ENCODE data around the gene TNFRSF11A. TPM values are rescaled to one million over a fixed set of nuclear protein-coding genes. Genes with fewer than 3 reads are reported as not detected.

Gene TNFRSF11A
- total RNA-seq, 2 donors from 2014 or later = 13.7 to 35.6 TPM

DNA sequence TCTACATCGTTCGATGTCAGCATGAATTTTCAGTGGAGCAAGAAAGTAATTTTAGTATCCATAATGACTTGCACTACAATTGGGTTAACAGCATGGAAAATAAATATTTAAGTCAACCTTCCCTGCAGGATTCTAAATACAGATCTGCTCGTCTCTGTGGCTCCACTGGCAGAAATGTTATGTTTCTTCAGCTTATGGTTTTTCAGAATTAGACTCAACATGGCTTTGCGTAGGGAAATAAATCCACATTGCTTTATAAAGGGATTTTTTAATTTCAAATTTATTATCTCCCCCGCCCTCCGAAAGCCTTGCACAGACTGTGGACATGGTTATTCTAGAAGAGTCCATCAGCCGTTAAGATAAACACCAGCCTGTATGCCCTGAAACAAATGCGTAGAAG, 18.2 kb downstream of the TNFRSF11A start:
- H3K9ac ChIP-seq (ENCODE audit: extremely low read depth, low read length, poor library complexity, severe bottlenecking) = no peak overlapping the region
- H3K36me3 ChIP-seq (ENCODE audit: control insufficient read depth, insufficient read depth, low read length) = no peaks in the 10 kb centered on the region
- no peaks in the 10 kb centered on the region for H3K9me3 ChIP-seq (ENCODE audit: control insufficient read depth, low read length)
- H3K27me3 Mint-ChIP-seq (ENCODE audit: insufficient read depth) = no peaks in the 10 kb centered on the region
- H3K4me1 Mint-ChIP-seq = peaks cover 23% of the 10 kb centered on the region
- no peak for DNase-seq
- H3K4me3 Mint-ChIP-seq = no peak overlapping the region
- H3K4me3 ChIP-seq (ENCODE audit: low read length) = no peak overlapping the region
- peaks cover 4% of the 10 kb centered on the region for H3K4me1 ChIP-seq (ENCODE audit: control insufficient read depth, insufficient read depth, low read length)
- WGBS, 2 experiments (ENCODE audit: insufficient coverage in 1 of 2, insufficient read length in 1 of 2) = 91 to 96% methylated on average over 7 to 8 of the region's 8 CpGs
- no peaks in the 10 kb centered on the region for H3K27me3 ChIP-seq (ENCODE audit: control insufficient read depth, insufficient read depth, low read length, poor library complexity, severe bottlenecking)
- H3K27ac Mint-ChIP-seq = no peak overlapping the region
- TF ChIP-seq, protein P1, sequence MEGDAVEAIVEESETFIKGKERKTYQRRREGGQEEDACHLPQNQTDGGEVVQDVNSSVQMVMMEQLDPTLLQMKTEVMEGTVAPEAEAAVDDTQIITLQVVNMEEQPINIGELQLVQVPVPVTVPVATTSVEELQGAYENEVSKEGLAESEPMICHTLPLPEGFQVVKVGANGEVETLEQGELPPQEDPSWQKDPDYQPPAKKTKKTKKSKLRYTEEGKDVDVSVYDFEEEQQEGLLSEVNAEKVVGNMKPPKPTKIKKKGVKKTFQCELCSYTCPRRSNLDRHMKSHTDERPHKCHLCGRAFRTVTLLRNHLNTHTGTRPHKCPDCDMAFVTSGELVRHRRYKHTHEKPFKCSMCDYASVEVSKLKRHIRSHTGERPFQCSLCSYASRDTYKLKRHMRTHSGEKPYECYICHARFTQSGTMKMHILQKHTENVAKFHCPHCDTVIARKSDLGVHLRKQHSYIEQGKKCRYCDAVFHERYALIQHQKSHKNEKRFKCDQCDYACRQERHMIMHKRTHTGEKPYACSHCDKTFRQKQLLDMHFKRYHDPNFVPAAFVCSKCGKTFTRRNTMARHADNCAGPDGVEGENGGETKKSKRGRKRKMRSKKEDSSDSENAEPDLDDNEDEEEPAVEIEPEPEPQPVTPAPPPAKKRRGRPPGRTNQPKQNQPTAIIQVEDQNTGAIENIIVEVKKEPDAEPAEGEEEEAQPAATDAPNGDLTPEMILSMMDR (conservative IDR thresholded peaks at IDR 0.05) = no peak
- no peak overlapping the region for H3K27ac ChIP-seq (ENCODE audit: low read depth, low read length)
- peaks cover 4% of the 10 kb centered on the region for H3K36me3 Mint-ChIP-seq (ENCODE audit: low read depth)
- no peaks in the 10 kb centered on the region for H3K9me3 Mint-ChIP-seq

DNA sequence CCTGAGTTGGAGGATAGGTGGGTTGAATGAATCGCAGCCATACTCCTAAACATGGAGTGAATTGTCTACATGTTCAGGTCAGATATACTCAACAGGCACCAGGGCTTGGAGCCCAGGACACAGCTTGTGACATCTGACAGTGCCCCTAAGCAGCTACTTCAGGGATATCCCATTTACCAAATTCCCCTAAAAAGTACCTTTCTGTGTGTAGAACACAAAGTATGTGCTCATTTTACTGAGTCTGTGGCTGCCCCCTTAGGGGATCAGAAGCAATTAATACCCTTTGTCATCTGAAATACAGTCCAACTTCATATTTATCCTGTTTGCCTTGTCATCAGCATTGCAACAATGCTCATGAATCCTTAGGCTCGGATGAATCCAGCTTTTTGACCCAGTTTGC, 20.8 kb downstream of the TNFRSF11A start:
- TF ChIP-seq, protein P1 (conservative IDR thresholded peaks at IDR 0.05) = no peak
- no peak overlapping the region for H3K4me3 ChIP-seq (ENCODE audit: low read length)
- H3K4me1 ChIP-seq (ENCODE audit: control insufficient read depth, insufficient read depth, low read length) = no peaks in the 10 kb centered on the region
- H3K4me3 Mint-ChIP-seq = no peak overlapping the region
- peaks cover 10% of the 10 kb centered on the region for H3K36me3 Mint-ChIP-seq (ENCODE audit: low read depth)
- H3K36me3 ChIP-seq (ENCODE audit: control insufficient read depth, insufficient read depth, low read length) = no peaks in the 10 kb centered on the region
- peaks cover 9% of the 10 kb centered on the region for H3K4me1 Mint-ChIP-seq
- H3K9me3 Mint-ChIP-seq = no peaks in the 10 kb centered on the region
- H3K9ac ChIP-seq (ENCODE audit: extremely low read depth, low read length, poor library complexity, severe bottlenecking) = no peak overlapping the region
- 92 to 95% methylated on average over 2 of the region's 2 CpGs for WGBS, 2 experiments (ENCODE audit: insufficient coverage in 1 of 2, insufficient read length in 1 of 2)
- H3K9me3 ChIP-seq (ENCODE audit: control insufficient read depth, low read length) = no peaks in the 10 kb centered on the region
- no peak overlapping the region for H3K27ac Mint-ChIP-seq
- H3K27ac ChIP-seq (ENCODE audit: low read depth, low read length) = no peak overlapping the region
- DNase-seq = no peak
- no peaks in the 10 kb centered on the region for H3K27me3 ChIP-seq (ENCODE audit: control insufficient read depth, insufficient read depth, low read length, poor library complexity, severe bottlenecking)
- H3K27me3 Mint-ChIP-seq (ENCODE audit: insufficient read depth) = no peaks in the 10 kb centered on the region

DNA sequence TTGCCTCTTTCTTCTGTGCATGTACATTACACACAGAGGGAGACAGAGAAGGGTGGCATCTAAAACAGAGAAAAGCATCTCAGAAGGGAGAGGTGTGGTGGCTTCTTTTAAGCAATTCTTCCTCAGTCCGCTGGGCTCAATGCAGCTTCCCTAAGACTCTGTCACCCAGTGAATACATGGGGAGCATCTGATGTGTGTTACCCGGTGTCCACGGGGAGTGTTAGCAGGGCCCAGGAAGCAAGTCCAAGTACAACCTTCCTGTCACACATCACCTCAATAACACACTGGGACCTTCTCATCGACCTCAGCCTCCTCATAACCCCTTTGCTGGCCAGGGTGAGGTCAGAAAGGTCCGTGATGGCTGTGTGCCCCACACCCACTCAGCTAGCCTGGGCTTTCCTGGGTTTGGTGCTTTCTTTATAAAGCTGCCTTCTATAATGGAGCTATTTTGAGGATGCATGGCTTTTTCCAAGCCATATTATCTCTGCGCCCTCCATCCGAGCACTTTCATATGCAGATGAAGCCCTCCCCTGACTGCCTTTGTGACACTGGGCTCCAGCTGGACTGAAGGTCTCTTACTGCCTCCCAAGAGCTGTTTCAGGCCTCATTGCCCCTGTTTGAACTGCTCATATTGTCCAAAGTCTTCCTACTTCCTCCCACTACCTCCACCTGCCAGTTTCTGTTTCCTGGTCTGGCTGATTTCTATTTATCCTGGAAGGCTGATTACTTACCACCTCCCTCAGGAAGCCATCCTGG, 21.4 kb downstream of the TNFRSF11A start:
- H3K4me3 ChIP-seq (ENCODE audit: low read length) = no peak overlapping the region
- H3K36me3 Mint-ChIP-seq (ENCODE audit: low read depth) = peaks cover 10% of the 10 kb centered on the region
- H3K4me3 Mint-ChIP-seq = no peak overlapping the region
- H3K9me3 ChIP-seq (ENCODE audit: control insufficient read depth, low read length) = no peaks in the 10 kb centered on the region
- no peaks in the 10 kb centered on the region for H3K4me1 ChIP-seq (ENCODE audit: control insufficient read depth, insufficient read depth, low read length)
- no peak overlapping the region for H3K9ac ChIP-seq (ENCODE audit: extremely low read depth, low read length, poor library complexity, severe bottlenecking)
- H3K27ac ChIP-seq (ENCODE audit: low read depth, low read length) = no peak overlapping the region
- DNase-seq = no peak
- TF ChIP-seq, protein P1 (conservative IDR thresholded peaks at IDR 0.05) = no peak
- no peaks in the 10 kb centered on the region for H3K27me3 ChIP-seq (ENCODE audit: control insufficient read depth, insufficient read depth, low read length, poor library complexity, severe bottlenecking)
- peak overlapping the region; percentile 31 for H3K27ac Mint-ChIP-seq
- H3K4me1 Mint-ChIP-seq = peaks cover 9% of the 10 kb centered on the region
- no peaks in the 10 kb centered on the region for H3K9me3 Mint-ChIP-seq
- 77 to 86% methylated on average over 1 to 7 of the region's 7 CpGs for WGBS, 2 experiments (ENCODE audit: insufficient coverage in 1 of 2, insufficient read length in 1 of 2)
- no peaks in the 10 kb centered on the region for H3K27me3 Mint-ChIP-seq (ENCODE audit: insufficient read depth)
- peaks cover 2% of the 10 kb centered on the region for H3K36me3 ChIP-seq (ENCODE audit: control insufficient read depth, insufficient read depth, low read length)

All from endodermal cell (in vitro differentiated cells).